NK-92 (cell line): Measurements from ENCODE around the gene CHRNB2.

Experiments used
- DNase-seq: peaks from one replicate; lab custom pipeline; 2025; ENCODE audit not compliant: unreplicated experiment; lab: John Stamatoyannopoulos, UW

CHRNB2 gene

DNA sequence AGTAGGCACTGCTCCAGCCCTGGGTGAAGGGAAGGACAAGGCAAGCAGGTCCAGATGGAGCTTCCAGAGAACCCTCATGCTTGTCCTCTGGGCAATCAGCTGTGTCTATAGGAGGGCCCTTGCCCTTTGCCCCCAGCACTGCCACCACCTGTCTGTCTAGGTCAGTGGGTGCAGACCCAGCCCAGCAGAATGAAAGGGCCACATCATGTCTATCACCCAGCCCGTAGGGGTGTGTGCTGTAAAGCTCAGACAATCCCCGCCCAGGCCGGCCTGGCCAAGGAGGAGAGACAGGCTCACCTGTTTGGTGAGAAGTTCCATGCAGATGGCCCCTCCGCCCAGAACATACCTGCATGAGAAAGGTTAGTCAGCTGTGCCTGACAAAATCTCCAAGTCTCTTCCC lies 16.1 kb upstream of the CHRNB2 start:
- no peak for DNase-seq

GRCh38 chr1:154552036-154552435 lies 15.5 kb upstream of the CHRNB2 start:
- DNase-seq: no peak

- no peak for DNase-seq
Observed at GRCh38 chr1:154553056-154554030, 14.2 kb upstream of the CHRNB2 start.

- DNase-seq: no peak
Observed at GRCh38 chr1:154556422-154556821, 11.2 kb upstream of the CHRNB2 start.

GRCh38 chr1:154557248-154557938 lies 10.2 kb upstream of the CHRNB2 start:
- DNase-seq: no peak

DNA sequence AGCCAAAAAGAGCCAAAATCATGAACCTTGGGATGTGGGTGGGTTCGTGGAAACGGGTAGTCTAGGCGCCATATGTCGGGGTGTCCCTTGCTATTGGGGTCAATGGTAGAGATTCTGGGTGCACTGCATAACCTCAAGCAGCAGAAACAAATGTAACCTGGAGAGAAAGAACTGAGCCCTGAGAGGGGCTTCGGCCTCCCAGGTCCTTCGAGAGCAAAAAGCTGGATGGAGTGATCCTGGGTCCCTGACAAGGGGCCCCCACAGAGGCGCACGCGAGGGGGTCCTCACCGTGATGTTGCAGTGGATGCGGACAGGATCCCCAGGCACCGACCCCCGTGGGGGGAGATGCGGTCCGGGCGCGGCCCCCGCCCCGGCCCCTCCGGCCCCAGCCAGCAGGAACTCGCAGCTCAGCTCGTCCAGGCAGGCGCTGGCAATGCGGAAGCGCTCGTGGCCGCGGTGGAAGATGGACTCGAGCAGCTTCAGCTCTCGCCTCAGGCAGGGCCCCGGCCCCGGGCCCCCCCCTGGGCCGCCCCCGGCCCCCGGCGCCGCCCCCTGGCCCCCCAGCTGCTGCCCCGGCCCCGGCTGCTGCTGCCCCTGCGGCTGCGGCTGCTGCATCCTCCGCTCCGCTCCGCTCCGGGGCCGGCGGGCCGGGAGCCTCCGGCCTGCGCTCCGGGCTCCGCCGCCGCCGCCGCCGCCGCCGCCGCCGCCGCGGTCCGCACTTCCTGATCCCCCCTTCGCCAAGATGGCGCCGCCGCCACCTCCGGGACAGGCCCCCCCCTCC lies 9.4 kb upstream of the CHRNB2 start, which contains the start of gene UBE2Q1:
Gene UBE2Q1, minus strand, starts transcription at position 724 of the 781 bp plus-strand sequence. Its CDS starts 109 bp downstream, at position 615.
- DNase-seq: no peak

DNA sequence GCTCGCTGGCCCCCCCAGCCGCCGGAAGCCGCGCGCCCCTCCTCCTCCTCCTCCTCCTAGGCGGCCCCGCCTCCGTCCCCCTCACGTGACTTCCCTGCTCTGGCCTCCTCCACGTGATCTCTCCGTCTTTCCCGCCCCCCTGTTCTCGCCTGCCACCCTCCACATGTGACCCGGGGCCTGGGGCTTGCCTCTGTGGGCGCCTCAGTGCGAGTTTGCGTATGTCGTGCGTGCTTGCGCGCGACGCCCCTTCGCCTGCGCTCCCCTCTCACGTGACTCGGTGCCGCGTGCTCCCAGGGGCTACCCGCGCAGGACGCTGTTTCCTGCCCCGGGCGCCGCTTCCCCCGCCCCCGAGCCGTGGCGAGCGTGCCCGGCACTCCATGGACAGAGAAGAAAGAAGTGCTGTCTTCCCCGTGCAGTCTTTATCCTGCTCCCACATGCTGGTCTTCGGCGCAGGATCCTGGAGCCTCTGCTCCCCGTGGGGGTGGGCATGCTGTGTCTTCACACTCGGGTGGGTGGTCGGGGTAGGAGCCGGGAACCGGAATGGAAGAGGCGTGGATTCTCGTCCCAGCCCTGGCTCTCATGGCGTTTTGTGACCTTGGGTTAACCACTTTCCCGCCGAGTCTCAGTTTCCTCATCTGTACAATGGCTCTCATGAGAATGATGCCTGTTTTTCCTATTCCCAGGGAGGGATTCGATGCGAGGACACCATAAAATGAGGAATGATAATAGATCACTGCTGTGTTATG lies 8.7 kb upstream of the CHRNB2 start:
- DNase-seq: peak; percentile 96

DNA sequence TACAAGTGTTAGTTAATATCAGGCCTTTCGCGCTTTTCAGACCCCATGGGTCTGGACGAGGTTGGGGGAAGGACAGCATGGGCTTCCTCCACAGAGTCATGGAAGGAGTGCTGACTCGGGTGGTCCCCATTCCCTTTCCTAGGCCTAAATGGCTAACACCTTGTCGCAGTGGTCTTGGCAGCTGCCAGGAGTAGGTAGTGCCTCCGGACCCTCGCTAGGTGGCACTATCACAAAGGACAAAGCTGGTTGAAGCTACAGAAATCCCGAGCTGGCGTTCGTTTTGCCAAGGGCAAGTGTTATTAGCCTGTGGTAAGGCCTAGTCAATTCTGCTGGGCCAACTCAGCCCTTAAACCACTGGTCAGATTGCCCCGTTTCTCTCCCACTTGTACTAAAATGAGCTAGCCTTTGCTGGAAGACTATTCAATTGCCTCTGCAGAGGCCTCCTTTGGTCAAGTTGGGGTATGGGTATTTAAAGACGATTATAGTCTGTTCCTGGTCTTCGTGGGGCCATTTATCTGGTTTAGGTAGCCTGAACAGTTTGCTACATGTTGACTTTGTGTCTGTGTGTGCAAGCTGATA lies 8.0 kb upstream of the CHRNB2 start:
- DNase-seq: no peak

GRCh38 chr1:154565876-154566275 lies 1.7 kb upstream of the CHRNB2 start:
- no peak for DNase-seq

DNA sequence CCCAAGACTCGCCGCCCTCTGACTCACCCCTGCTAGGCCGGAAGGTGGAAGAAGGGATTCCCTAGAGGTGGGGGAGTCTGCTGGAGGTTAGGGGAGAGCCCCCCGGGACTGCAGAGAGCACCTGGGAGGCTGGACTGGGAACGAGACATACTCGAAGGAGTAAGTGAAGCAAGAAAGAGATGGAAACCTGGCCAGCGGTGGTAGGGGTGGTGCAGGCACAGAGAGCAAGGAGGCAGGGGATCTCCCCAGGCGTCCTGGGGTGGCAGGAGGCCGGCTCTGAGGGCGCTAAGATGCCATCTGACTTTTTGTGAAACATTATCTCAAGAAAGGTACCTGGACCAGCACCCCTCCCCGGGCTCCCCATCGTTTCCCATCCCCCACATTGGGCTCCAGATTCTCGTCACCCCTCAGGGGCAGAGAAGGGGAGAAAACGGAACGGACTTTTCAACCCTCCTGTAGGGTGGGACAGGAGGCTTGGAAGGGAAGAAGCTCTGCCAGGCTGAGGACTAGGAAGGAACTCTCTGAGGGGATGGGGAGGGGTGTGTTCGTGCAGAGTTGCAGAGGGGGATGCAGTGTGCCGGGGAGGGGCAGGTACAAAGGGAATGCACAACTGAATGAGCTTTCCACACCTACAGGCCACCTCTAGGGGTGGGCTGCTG lies 708 bp downstream of the CHRNB2 start:
- no peak for DNase-seq

- DNase-seq: no peak
Observed at GRCh38 chr1:154571244-154571963, 3.8 kb downstream of the CHRNB2 start.

GRCh38 chr1:154571964-154572288 lies 4.3 kb downstream of the CHRNB2 start:
- no peak for DNase-seq

GRCh38 chr1:154572468-154573167 lies 5.0 kb downstream of the CHRNB2 start:
- DNase-seq: no peak

DNA sequence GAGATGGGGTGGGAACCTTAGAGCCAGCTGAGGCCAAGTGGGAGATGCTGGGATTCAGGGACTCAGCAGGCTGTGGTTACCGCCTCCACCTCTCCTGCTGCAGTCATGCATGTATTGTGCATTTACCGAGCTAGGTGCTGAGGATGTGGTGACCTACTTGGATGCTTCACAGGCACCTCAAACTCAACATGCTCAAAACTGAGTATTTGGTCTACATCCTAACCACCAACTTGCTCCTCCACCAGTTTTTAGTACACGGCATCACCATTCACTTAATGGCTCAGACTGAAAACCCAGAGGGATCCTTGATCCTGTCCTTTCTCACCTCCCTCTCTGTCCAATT lies 5.6 kb downstream of the CHRNB2 start:
- no peak for DNase-seq

- no peak for DNase-seq
Observed at GRCh38 chr1:154574716-154575115, 7.1 kb downstream of the CHRNB2 start.

DNA sequence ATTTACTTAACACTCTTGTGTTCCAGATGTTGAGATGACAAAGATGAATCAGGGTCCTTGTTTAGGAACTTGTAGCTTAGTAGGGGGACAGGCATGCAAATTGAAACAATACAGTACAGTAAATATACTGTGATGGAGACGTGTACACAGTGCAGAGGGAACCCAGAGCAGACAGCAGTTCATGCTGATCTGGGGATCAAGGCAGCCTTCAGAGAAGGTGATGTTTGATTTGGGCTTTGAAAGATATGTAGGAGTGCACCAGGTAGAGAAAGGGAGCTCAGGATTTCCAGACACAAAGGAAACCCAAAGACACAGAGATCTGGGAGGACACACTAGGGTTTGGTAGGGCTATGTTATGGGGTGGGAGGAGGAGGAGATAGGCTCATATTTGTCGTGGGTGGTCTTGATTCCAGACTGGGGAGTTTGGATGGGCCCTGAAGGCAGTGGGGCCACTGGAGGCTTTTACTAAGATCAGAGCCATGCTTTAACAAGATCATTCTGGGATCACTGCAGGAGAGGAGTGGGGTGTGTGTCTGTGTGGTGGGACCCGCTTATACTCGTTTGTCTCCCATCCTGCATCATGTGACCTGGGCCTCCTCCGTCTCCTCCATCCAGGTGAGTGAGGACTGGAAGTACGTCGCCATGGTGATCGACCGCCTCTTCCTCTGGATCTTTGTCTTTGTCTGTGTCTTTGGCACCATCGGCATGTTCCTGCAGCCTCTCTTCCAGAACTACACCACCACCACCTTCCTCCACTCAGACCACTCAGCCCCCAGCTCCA lies 7.8 kb downstream of the CHRNB2 start:
- no peak for DNase-seq

- DNase-seq: no peak
Observed at GRCh38 chr1:154575951-154576566, 8.5 kb downstream of the CHRNB2 start.
